Mucosa of rectum (tissue), 2 donors: ENCODE data around the gene NPIPA1.
"Not testable (repeated sequence)": the region's sequence is repeated elsewhere in the genome, so short reads cannot be mapped to it uniquely, and the experiment has no call there.

ENCODE experiments used
- H3K27ac ChIP-seq, 2 donors: one replicate each; pipeline ENCODE4 v1.7.0; 2013; ENCODE audit warnings: inconsistent platforms in 2 of 2, low read depth in 2 of 2, low read length in 2 of 2
- H3K27me3 ChIP-seq, 2 donors: one replicate each; pipeline ENCODE4 v1.7.0; 2013; ENCODE audit warnings: low read length in 2 of 2; ENCODE audit not compliant: control insufficient read depth in 2 of 2, insufficient read depth in 2 of 2
- H3K36me3 ChIP-seq, 2 donors: one replicate each; pipeline ENCODE4 v1.7.0; 2013; ENCODE audit warnings: low read length in 2 of 2; ENCODE audit not compliant: control insufficient read depth in 2 of 2, insufficient read depth in 2 of 2
- H3K4me1 ChIP-seq, 2 donors: one replicate each; pipeline ENCODE4 v1.7.0; 2013; ENCODE audit warnings: low read length in 2 of 2, mild to moderate bottlenecking in 1 of 2; ENCODE audit not compliant: control insufficient read depth in 2 of 2, insufficient read depth in 2 of 2
- H3K4me3 ChIP-seq, 2 donors: one replicate each; pipeline ENCODE4 v1.7.0; 2013; ENCODE audit warnings: low read length in 2 of 2
- H3K9ac ChIP-seq, 2 donors: one replicate each; pipeline ENCODE4 v1.7.0; 2013; ENCODE audit warnings: low read length in 2 of 2, low read depth in 1 of 2, mild to moderate bottlenecking in 1 of 2
- H3K9me3 ChIP-seq, 2 donors: one replicate each; pipeline ENCODE4 v1.7.0; 2013; ENCODE audit warnings: low read length in 2 of 2; ENCODE audit not compliant: control insufficient read depth in 2 of 2
- donor health status: healthy.
- donor health status: Normal muscosa, but diverticular disease.

Gene NPIPA1

GRCh38 chr16:14978281-14978680 is 41.0 kb downstream of the NPIPA1 start:
- H3K27me3 ChIP-seq, H3K36me3 ChIP-seq, H3K9me3 ChIP-seq, H3K4me3 ChIP-seq: not testable (repeated sequence)
- Histone ChIP-seq H3K27ac (peak overlapping the region; percentile 74 to 77), H3K9ac (peak overlapping the region in 1 of 2 donors; percentile 34), H3K4me1 (peaks cover 30 to 44% of the 10 kb centered on the region in 2 donors)

GRCh38 chr16:14978908-14979307 is 41.7 kb downstream of the NPIPA1 start:
- peaks cover 30 to 42% of the 10 kb centered on the region in 2 donors for H3K4me1 ChIP-seq
- peak overlapping the region; percentile 74 to 77 for H3K27ac ChIP-seq
- H3K9ac ChIP-seq: peak overlapping the region; percentile 39 to 60
- H3K4me3 ChIP-seq: peak overlapping the region in 1 of 2 donors; percentile 31
- H3K27me3 ChIP-seq, H3K9me3 ChIP-seq, H3K36me3 ChIP-seq: not testable (repeated sequence)

DNA sequence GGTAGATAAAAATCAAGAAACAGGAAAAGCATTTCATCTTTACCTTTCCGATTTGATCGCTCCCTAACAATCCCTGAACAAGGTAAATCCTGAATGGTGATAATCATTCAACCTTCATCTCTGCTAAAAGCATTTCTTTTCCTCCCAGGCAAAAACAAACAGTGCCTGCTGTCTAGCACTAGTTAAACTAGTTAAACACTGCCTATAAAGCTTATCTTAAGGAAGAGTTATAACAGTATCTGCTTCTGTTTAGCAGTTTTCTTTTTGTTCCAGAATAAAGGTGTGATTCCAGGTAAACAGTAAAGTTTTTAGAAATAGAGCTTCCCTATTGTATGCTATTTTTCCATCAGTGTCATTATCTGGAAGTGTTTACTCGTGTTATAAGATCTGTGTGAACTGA is 44.0 kb downstream of the NPIPA1 start:
- not testable (repeated sequence) for H3K9me3 ChIP-seq, H3K27me3 ChIP-seq, H3K9ac ChIP-seq, H3K36me3 ChIP-seq
- Histone ChIP-seq H3K4me1 (peaks cover 24 to 39% of the 10 kb centered on the region in 2 donors), H3K27ac (peak overlapping the region; percentile 55 to 56), H3K4me3 (peak overlapping the region; percentile 17 to 57)

- H3K9me3 ChIP-seq, H3K27ac ChIP-seq, H3K9ac ChIP-seq, H3K4me3 ChIP-seq, H3K36me3 ChIP-seq, H3K27me3 ChIP-seq: not testable (repeated sequence)
- peaks cover 16 to 32% of the 10 kb centered on the region in 2 donors for H3K4me1 ChIP-seq
Measured at GRCh38 chr16:14982521-14982920, 45.3 kb downstream of the NPIPA1 start.

DNA sequence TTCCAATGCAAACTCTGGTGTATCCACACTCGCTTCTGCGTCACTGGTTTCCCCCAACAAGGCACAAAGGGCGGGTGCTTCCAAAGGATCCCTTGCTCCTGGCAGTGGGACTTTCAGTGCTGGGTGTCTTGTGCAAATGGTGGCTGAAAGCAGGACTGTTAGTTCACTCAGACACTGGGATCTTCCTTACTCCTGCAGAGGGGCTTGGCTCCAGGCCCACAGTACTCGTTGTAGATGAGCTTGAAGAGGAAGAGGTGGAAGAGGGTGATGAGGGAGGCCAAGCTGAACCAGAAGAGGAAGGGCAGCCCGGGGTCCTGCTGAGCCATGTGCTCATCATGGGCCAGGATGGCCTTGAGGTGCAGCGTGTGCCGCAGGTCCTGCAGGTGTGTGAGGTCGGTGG is 50.8 kb downstream of the NPIPA1 start:
- not testable (repeated sequence) for H3K4me3 ChIP-seq, H3K27ac ChIP-seq
- H3K36me3 ChIP-seq: peaks cover 8 to 11% of the 10 kb centered on the region in 2 donors

DNA sequence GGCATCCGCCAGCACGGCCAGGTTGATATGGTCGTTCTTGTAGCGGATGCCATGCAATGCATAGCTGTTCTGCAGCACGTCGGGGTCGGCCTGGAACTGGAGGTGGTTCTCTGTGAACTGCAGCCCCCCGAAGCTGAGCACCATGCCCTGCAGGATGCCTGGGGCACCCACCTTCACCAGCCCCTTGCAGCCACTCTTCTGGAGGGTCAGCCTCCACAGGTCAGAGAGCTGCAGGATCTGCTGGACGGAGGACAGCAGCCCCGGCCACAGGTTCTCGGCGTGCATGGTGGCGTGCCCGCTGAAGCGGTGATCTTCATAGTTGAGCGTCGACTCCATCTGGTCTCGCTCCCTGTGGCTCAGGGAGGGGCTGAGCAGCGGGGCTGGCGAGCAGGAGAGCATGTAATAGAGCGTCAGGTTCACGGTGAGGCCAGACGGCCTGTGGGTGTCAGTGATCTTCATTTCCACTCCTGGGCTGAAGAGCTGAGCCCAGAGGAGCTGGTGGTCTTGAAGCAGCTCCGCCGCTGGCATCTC is 51.5 kb downstream of the NPIPA1 start:
- not testable (repeated sequence) for H3K27ac ChIP-seq, H3K4me3 ChIP-seq, H3K27me3 ChIP-seq, H3K9me3 ChIP-seq, H3K4me1 ChIP-seq, H3K9ac ChIP-seq
- H3K36me3 ChIP-seq: peaks cover 8 to 11% of the 10 kb centered on the region in 2 donors

More for the DNA sequence above, 50.8 kb downstream of the NPIPA1 start:
- H3K27me3 ChIP-seq, H3K4me1 ChIP-seq, H3K9ac ChIP-seq, H3K9me3 ChIP-seq: not testable (repeated sequence)

DNA sequence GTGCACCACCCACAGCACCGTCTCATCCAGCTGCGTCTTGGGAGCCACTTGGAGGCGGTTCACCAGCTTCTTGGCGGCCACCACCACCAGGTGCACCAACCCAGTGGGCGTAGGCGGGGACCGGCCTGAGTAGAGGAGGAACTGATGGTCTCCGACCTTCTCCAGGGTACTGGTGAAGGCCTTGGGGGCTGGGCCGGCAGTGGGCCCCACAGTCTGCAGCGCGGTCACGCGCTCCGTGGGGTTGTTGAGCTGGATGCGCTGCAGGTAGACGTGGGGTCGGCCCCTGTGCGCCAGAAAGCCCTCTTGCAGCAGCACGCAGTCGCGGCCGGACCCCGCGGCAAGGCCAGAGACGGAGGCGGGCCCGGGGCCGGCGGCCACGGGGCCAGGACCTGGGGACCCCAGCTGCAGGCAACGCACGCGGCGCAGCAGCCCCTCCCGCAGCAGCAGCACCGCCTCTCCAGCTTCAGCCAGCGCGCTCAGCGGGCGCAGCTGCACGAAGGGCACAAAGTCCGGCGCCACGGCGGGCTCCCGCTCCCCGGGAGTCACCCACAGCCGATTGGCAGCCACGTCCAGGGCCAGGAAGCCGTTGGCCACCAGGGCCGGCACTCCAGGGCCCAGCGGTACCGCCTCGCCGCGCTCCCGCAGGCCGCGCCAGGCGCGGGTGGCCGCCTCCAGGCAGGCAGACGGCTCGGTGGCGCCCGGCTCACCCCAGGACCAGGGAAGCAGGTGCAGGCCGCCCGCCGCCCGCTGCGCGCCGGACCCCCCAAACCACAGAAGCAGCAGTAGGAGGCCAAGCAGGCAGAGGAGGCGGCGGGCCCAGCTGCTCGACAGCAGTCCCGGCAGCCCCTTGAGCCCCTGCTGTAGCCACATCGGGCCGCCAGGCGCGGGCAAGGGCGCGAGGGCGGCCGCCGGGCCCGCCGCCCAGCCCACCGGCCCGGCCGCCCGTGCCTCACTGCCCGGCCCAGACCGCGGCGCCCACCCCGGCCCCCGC is 52.3 kb downstream of the NPIPA1 start:
- H3K4me3 ChIP-seq, H3K4me1 ChIP-seq, H3K9me3 ChIP-seq, H3K27ac ChIP-seq, H3K9ac ChIP-seq, H3K27me3 ChIP-seq: not testable (repeated sequence)
- H3K36me3 ChIP-seq: peaks cover 8 to 11% of the 10 kb centered on the region in 2 donors

DNA sequence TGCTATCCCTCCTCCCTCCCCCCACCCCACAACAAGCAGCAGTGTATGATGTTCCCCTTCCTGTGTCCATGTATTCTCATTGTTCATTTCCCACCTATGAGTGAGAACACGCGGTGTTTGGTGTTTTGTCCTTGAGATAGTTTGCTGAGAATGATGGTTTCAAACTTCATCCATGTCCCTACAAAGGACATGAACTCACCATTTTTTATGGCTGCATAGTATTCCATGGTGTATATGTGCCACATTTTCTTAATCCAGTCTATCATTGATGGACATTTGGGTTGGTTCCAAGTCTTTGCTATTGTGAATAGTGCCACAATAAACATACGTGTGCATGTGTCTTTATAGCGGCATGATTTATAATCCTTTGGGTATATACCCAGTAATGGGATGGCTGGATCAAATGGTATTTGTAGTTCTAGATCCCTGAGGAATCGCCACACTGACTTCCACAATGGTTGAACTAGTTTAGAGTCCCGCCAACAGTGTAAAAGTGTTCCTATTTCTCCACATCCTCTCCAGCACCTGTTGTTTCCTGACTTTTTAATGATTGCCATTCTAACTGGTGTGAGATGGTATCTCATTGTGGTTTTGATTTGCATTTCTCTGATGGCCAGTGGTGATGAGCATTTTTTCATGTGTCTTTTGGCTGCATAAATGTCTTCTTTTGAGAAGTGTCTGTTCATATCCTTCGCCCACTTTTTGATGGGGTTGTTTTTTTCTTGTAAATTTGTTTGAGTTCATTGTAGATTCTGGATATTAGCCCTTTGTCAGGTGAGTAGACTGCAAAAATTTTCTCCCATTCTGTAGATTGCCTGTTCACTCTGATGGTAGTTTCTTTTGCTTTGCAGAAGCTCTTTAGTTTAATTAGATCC is 56.3 kb downstream of the NPIPA1 start:
- not testable (repeated sequence) for H3K9ac ChIP-seq, H3K9me3 ChIP-seq, H3K36me3 ChIP-seq, H3K27me3 ChIP-seq, H3K27ac ChIP-seq, H3K4me1 ChIP-seq, H3K4me3 ChIP-seq

GRCh38 chr16:14996702-14997101 is 59.5 kb downstream of the NPIPA1 start:
- not testable (repeated sequence) for H3K4me3 ChIP-seq, H3K9ac ChIP-seq, H3K9me3 ChIP-seq, H3K27ac ChIP-seq, H3K4me1 ChIP-seq, H3K27me3 ChIP-seq
- H3K36me3 ChIP-seq: peaks cover 9 to 12% of the 10 kb centered on the region in 2 donors

DNA sequence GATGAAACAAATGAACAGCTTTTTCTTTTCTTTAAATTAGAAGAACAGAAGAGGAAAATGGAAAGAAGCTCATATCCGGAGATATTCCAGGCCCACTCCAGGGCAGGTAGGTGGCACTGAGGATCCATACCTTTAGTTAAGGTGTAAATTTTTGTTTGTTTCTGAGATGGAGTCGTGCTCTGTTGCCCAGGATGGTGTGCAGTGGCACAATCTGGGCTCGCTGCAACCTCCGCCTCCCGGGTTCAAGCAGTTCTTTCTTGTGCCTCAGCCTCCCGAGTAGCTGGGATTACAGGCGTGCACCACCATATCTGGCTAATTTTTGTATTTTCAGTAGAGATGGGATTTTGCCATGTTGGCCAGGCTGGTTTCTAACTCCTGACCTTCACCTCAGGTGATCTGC is 61.1 kb downstream of the NPIPA1 start:
- not testable (repeated sequence) for H3K27ac ChIP-seq, H3K9me3 ChIP-seq, H3K4me1 ChIP-seq, H3K4me3 ChIP-seq, H3K9ac ChIP-seq, H3K27me3 ChIP-seq
- peaks cover 9 to 12% of the 10 kb centered on the region in 2 donors for H3K36me3 ChIP-seq
